Smooth muscle cell (in vitro differentiated cells): Measurements from ENCODE around the gene CCT3. TPM values are rescaled to one million over a fixed set of nuclear protein-coding genes. Genes with fewer than 3 reads are reported as not detected.
"Not testable (repeated sequence)": the region's sequence is repeated elsewhere in the genome, so short reads cannot be mapped to it uniquely, and the experiment has no call there.

Experiments
- DNase-seq: peaks from one replicate; lab custom pipeline; 2025; ENCODE audit not compliant: unreplicated experiment; lab: John Stamatoyannopoulos, UW
- H2AFZ ChIP-seq: fragments of 200-600 bp; sonication (generic); 2 replicates; pipeline ENCODE4 v1.6.0; 2016; ENCODE audit warnings: antibody characterized with exemption, low read depth, mild to moderate bottlenecking
- H3F3A ChIP-seq: fragments of 200-600 bp; sonication (generic); 2 replicates; pipeline ENCODE4 v1.6.0; 2017; ENCODE audit warnings: antibody characterized with exemption, low read depth
- H3K27ac ChIP-seq: fragments of 200-600 bp; sonication (generic); 2 replicates; pipeline ENCODE4 v1.5.1; 2016; ENCODE audit warnings: low read depth, mild to moderate bottlenecking
- H3K27me3 ChIP-seq: fragments of 200-600 bp; sonication (generic); 2 replicates; pipeline ENCODE4 v1.6.1; 2016; ENCODE audit warnings: low read depth, mild to moderate bottlenecking
- H3K36me3 ChIP-seq: fragments of 200-600 bp; sonication (generic); 2 replicates; pipeline ENCODE4 v1.5.1; 2016; ENCODE audit warnings: low read depth
- H3K4me1 ChIP-seq: fragments of 200-600 bp; sonication (generic); 2 replicates; pipeline ENCODE4 v1.5.1; 2016; ENCODE audit warnings: low read depth
- H3K4me2 ChIP-seq: fragments of 200-600 bp; sonication (generic); 2 replicates; pipeline ENCODE4 v1.6.0; 2016; ENCODE audit warnings: mild to moderate bottlenecking
- H3K4me3 ChIP-seq: fragments of 200-600 bp; sonication (generic); 2 replicates; pipeline ENCODE4 v1.5.1; 2016; ENCODE audit warnings: mild to moderate bottlenecking
- H3K79me2 ChIP-seq: fragments of 200-600 bp; sonication (generic); 2 replicates; pipeline ENCODE4 v1.6.0; 2016; ENCODE audit warnings: low read depth, mild to moderate bottlenecking
- H3K9ac ChIP-seq: fragments of 200-600 bp; sonication (generic); 2 replicates; pipeline ENCODE4 v1.6.0; 2016; ENCODE audit warnings: low read depth
- H3K9me3 ChIP-seq: fragments of 200-600 bp; sonication (generic); replicated peaks from 2 replicates; pipeline ENCODE4 v1.5.1; 2016; ENCODE audit warnings: low read depth
- H4K20me1 ChIP-seq: fragments of 200-600 bp; sonication (generic); 2 replicates; pipeline ENCODE4 v1.6.0; 2016; ENCODE audit warnings: low read depth
- WGBS: methylation state at CpG from one replicate; pipeline ENCODE4 v1.1.7; 2016; ENCODE audit warnings: low lambda C conversion rate; 5-methylcytosine and 5-hydroxymethylcytosine counted together
- polyA plus RNA-seq: library from polyadenylated mRNA; unstranded; fragments of >200 nt; fragmentation: Nextera tagmentation; extraction: Ambion mirVana; gene quantifications from 2 replicates; pipeline ENCODE4 v1.2.1, GENCODE V29; 2016
- total RNA-seq: library from RNA; depleted of rRNA; stranded (reverse); fragments of >200 nt; gene quantifications from 2 replicates; pipeline ENCODE4 v1.2.3, GENCODE V29; 2014
- TF ChIP-seq, protein P1 (sequence below): fragments of 200-600 bp; sonication (generic); IDR thresholded peaks from 2 replicates; pipeline ENCODE4 v1.5.1; 2017; ENCODE audit warnings: borderline replicate concordance, mild to moderate bottlenecking, antibody characterized with exemption; ENCODE audit not compliant: insufficient read depth, poor library complexity, severe bottlenecking

The CCT3 gene
- total and polyA plus RNA-seq, 2 experiments from 2014 or later: 147 to 179 TPM

GRCh38 chr1:156358641-156359040, 20.5 kb upstream of the CCT3 start:
- DNase-seq: no peak
- Histone ChIP-seq H3K27ac (no peak overlapping the region), H3K4me3 (no peak overlapping the region), H3K79me2 (no peaks in the 10 kb centered on the region), H3K27me3 (peaks cover 19% of the 10 kb centered on the region), H4K20me1 (no peaks in the 10 kb centered on the region), H3K4me2 (no peak overlapping the region), H3K9ac (no peak overlapping the region), H3K4me1 (no peaks in the 10 kb centered on the region), H3F3A (no peaks in the 10 kb centered on the region), H3K36me3 (no peaks in the 10 kb centered on the region), H2AFZ (no peak overlapping the region), H3K9me3 (no peaks in the 10 kb centered on the region)
- TF ChIP-seq, protein P1, sequence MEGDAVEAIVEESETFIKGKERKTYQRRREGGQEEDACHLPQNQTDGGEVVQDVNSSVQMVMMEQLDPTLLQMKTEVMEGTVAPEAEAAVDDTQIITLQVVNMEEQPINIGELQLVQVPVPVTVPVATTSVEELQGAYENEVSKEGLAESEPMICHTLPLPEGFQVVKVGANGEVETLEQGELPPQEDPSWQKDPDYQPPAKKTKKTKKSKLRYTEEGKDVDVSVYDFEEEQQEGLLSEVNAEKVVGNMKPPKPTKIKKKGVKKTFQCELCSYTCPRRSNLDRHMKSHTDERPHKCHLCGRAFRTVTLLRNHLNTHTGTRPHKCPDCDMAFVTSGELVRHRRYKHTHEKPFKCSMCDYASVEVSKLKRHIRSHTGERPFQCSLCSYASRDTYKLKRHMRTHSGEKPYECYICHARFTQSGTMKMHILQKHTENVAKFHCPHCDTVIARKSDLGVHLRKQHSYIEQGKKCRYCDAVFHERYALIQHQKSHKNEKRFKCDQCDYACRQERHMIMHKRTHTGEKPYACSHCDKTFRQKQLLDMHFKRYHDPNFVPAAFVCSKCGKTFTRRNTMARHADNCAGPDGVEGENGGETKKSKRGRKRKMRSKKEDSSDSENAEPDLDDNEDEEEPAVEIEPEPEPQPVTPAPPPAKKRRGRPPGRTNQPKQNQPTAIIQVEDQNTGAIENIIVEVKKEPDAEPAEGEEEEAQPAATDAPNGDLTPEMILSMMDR: no peak
- WGBS: 94% methylated on average over 1 of the region's 1 CpG

- TF ChIP-seq, protein P1: no peak
- H3K9ac ChIP-seq: no peak overlapping the region
- H3F3A ChIP-seq: no peaks in the 10 kb centered on the region
- H3K4me2 ChIP-seq: no peak overlapping the region
- H4K20me1 ChIP-seq: no peaks in the 10 kb centered on the region
- H3K4me3 ChIP-seq: no peak overlapping the region
- H3K36me3 ChIP-seq: no peaks in the 10 kb centered on the region
- 94% methylated on average over 2 of the region's 2 CpGs for WGBS
- no peaks in the 10 kb centered on the region for H3K4me1 ChIP-seq
- H3K79me2 ChIP-seq: no peaks in the 10 kb centered on the region
- no peak for DNase-seq
- peaks cover 19% of the 10 kb centered on the region for H3K27me3 ChIP-seq
- H3K27ac ChIP-seq: no peak overlapping the region
- H2AFZ ChIP-seq: no peak overlapping the region
- H3K9me3 ChIP-seq: no peaks in the 10 kb centered on the region
These were observed 19.9 kb upstream of the CCT3 start for GRCh38 chr1:156357977-156358376.

DNA sequence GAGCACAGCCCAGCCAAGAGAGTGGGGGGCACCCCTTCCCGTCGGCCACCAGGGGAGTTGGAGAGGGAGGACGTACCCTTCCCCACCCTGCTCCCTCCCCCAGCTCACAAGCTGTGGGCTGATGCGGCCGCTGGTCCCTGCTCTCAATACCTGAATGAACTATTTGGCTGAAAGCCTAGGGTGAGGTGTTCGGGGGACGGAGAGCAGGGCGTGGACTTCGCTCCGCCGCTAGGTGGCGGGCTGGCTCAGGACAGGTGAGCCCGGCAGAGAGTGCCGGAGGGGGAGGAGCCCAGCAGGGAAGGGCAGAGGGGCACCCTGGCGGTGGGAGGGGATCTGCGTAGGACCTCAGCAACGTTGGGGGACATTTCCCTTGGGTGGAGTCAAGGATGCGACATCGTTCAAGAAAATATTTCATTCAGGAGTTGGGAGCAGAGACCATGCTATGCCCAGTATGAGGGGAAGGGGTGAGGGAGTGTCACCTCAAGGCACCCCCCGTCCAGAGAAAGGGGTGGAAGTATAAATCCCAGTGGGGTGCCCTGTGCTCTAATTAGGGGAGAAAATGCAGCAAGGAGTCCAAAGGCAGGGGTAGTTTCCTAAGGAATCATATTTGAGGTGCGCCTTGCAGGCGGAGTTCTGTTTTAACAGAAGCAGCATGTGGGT, 18.9 kb upstream of the CCT3 start:
- no peaks in the 10 kb centered on the region for H3K79me2 ChIP-seq
- WGBS: 14% methylated on average over 19 of the region's 22 CpGs
- no peak overlapping the region for H3K27ac ChIP-seq
- no peak overlapping the region for H2AFZ ChIP-seq
- peak overlapping the region; percentile 50 for H3K4me2 ChIP-seq
- no peaks in the 10 kb centered on the region for H4K20me1 ChIP-seq
- no peaks in the 10 kb centered on the region for H3K4me1 ChIP-seq
- H3K36me3 ChIP-seq: no peaks in the 10 kb centered on the region
- no peak for DNase-seq
- peak overlapping the region; percentile 1 for H3K4me3 ChIP-seq
- no peaks in the 10 kb centered on the region for H3K9me3 ChIP-seq
- TF ChIP-seq, protein P1: peak; percentile 68
- H3K9ac ChIP-seq: no peak overlapping the region
- no peaks in the 10 kb centered on the region for H3F3A ChIP-seq
- peaks cover 19% of the 10 kb centered on the region for H3K27me3 ChIP-seq

DNA sequence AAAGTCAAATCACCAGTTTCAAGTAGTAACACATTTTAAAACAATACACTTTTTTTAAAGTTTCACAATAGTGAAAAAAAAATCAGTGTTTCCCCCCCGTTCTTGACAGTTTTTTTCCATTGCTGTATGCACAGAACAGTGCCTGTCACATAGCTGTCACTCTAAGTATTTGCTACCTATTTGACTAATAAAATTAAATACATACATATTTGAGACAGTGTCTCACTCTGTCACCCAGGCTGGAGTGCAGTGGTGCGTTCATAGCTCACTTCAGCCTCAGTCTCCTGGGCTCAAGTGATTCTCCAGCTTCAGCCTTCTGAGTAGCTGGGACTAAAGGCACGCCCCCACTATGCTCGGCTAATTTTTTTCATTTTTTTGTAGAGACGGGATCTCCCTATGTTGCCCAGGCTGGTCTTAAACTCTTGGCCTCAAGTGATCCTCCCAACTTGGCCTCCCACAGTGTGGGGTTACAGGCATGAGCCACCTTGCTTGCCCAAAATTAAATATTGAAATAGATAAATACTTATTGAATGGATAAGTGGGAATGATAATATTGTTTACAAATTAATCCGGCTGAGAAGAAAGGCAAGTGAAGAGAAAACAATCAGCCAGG, 18.3 kb upstream of the CCT3 start:
- WGBS: 71% methylated on average over 6 of the region's 6 CpGs
- H3K36me3 ChIP-seq: no peaks in the 10 kb centered on the region
- no peaks in the 10 kb centered on the region for H3K4me1 ChIP-seq
- H2AFZ ChIP-seq: no peak overlapping the region
- H3K27me3 ChIP-seq: peaks cover 19% of the 10 kb centered on the region
- H3K9ac ChIP-seq: no peak overlapping the region
- H3F3A ChIP-seq: no peaks in the 10 kb centered on the region
- no peaks in the 10 kb centered on the region for H3K9me3 ChIP-seq
- TF ChIP-seq, protein P1: no peak
- no peaks in the 10 kb centered on the region for H3K79me2 ChIP-seq
- no peak overlapping the region for H3K27ac ChIP-seq
- H3K4me3 ChIP-seq: no peak overlapping the region
- DNase-seq: no peak
- no peaks in the 10 kb centered on the region for H4K20me1 ChIP-seq
- H3K4me2 ChIP-seq: no peak overlapping the region

DNA sequence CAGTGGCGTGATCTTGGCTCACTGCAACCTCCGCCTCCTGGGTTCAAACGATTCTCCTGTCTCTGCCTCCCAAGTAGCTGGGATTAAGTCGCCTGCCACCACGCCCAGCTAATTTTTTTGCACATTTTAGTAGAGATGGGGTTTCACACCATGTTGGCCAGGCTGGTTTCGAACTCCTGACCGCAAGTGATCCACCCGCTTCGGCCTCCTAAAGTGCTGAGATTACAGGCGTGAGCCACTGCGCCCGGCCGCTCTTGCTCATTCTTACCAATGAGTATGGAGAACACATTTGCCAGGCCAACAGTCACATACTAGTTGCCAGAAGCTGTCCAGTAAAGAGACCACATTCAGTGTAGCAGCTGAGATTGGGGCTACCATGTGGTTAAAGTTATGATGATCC, 14.4 kb upstream of the CCT3 start:
- not testable (repeated sequence) for H3K9me3 ChIP-seq, H3K4me1 ChIP-seq, H3K79me2 ChIP-seq, H3K4me3 ChIP-seq, H3K36me3 ChIP-seq, H3K9ac ChIP-seq, H4K20me1 ChIP-seq, H3K4me2 ChIP-seq, H3K27ac ChIP-seq, H3F3A ChIP-seq, DNase-seq, H2AFZ ChIP-seq
- 93% methylated on average over 13 of the region's 13 CpGs for WGBS
- peaks cover 18% of the 10 kb centered on the region for H3K27me3 ChIP-seq
